ENCODE measurements around the gene ISLR. TPM values are rescaled to one million over a fixed set of nuclear protein-coding genes. Genes with fewer than 3 reads are reported as not detected.

Gene ISLR
- total RNA-seq, 2 experiments from 2014 or later, result not detected

- Mint-ChIP-seq H3K4me3 (no peak overlapping the region), H3K27me3 (peaks cover 23% of the 10 kb centered on the region), H3K36me3 (ENCODE audit: low read depth) (no peaks in the 10 kb centered on the region), H3K4me1 (no peaks in the 10 kb centered on the region), H3K27ac (no peak overlapping the region), H3K9me3 (no peaks in the 10 kb centered on the region)
- ChIA-PET POLR2A (no interaction called here), CTCF (interaction anchor here (1.5 kb wide), 1 partner anchor 15 kb away, joined by 3 read pairs; the partner anchor contains the start of gene CCDC33)
- no peak for DNase-seq
Measured at GRCh38 chr15:74221399-74222239, 48.1 kb downstream of the ISLR start.

- POLR2A ChIA-PET, result no interaction called here
- Mint-ChIP-seq H3K27me3 (peaks cover 23% of the 10 kb centered on the region), H3K27ac (no peak overlapping the region)
Measured at GRCh38 chr15:74222240-74223119, 49.0 kb downstream of the ISLR start.

GRCh38 chr15:74225928-74226327 is 52.4 kb downstream of the ISLR start:
- Mint-ChIP-seq H3K4me3 (no peak overlapping the region), H3K9me3 (no peaks in the 10 kb centered on the region), H3K27me3 (peaks cover 18% of the 10 kb centered on the region), H3K36me3 (ENCODE audit: low read depth) (no peaks in the 10 kb centered on the region), H3K4me1 (no peaks in the 10 kb centered on the region), H3K27ac (no peak overlapping the region)
- POLR2A ChIA-PET, result no interaction called here
- CTCF ChIA-PET, result no interaction called here
- no peak for DNase-seq

More at GRCh38 chr15:74222240-74223119, 49.0 kb downstream of the ISLR start:
- no peaks in the 10 kb centered on the region for H3K4me1 Mint-ChIP-seq
- no peak for DNase-seq
- CTCF ChIA-PET, result interaction anchor here (1.5 kb wide), 1 partner anchor 14 kb away, joined by 3 read pairs; the partner anchor contains the start of gene CCDC33
- H3K9me3 Mint-ChIP-seq, result no peaks in the 10 kb centered on the region
- no peaks in the 10 kb centered on the region for H3K36me3 Mint-ChIP-seq (ENCODE audit: low read depth)
- no peak overlapping the region for H3K4me3 Mint-ChIP-seq

Other genes starting within 250 kb of the ISLR start
- gene LOXL1, start 247.2 kb upstream of the ISLR start, total RNA-seq, result 1 to 10 TPM; 3.4 to 3.5 TPM
- gene STOML1, start 181.4 kb upstream of the ISLR start, total RNA-seq, result 10 to 100 TPM; 12.0 to 12.8 TPM
- 100 to 1,000 TPM; 118 to 122 TPM for gene PML, start 179.0 kb upstream of the ISLR start, total RNA-seq
- not detected for gene GOLGA6A, start 91.2 kb upstream of the ISLR start, total RNA-seq
- not detected for gene ISLR2, start 43.1 kb upstream of the ISLR start, total RNA-seq
- gene STRA6, start 29.1 kb downstream of the ISLR start, total RNA-seq, result not detected
- not detected for gene CCDC33, start 62.6 kb downstream of the ISLR start, total RNA-seq
- not detected for gene CYP11A1, start 193.9 kb downstream of the ISLR start, total RNA-seq